Measurements from ENCODE around the gene CLEC4M. TPM values are rescaled to one million over a fixed set of nuclear protein-coding genes. Genes with fewer than 3 reads are reported as not detected.

The CLEC4M gene
- total and polyA plus RNA-seq, 2 of the 8 experiments (the other 6 are each of a cell fraction or from before 2014, with no cell fraction given): not detected

- FAIRE-seq: no peak
Measured at GRCh38 chr19:7795555-7796161, 32.6 kb downstream of the CLEC4M start.

More at GRCh38 chr19:7795555-7796161, 32.6 kb downstream of the CLEC4M start:
- no peak overlapping the region for H2BK20ac ChIP-seq (ENCODE audit: low read length)
- no peaks in the 10 kb centered on the region for H4K20me1 ChIP-seq (replicated peaks in 1 of 2; ENCODE audit: control insufficient read depth in 1 of 2, insufficient read depth in 2 of 2, low read length in 2 of 2)
- H2BK5ac ChIP-seq (ENCODE audit: low read depth, low read length): no peak overlapping the region
- no peak overlapping the region for H2AFZ ChIP-seq (ENCODE audit: low read length)
- TF ChIP-seq YY1 (IDR thresholded peaks at IDR 0.05; ENCODE audit: low read depth, low read length) (no peak), GABPA (IDR thresholded peaks at IDR 0.05; ENCODE audit: borderline replicate concordance, insufficient read depth, low read length) (no peak), TCF12 (IDR thresholded peaks at IDR 0.05; ENCODE audit: low read depth, low read length) (no peak), GTF2F1 (IDR thresholded peaks at IDR 0.05; ENCODE audit: borderline replicate concordance, low read depth, low read length) (no peak), SP4 (IDR thresholded peaks at IDR 0.05; ENCODE audit: low read length) (no peak), ZNF274 (IDR thresholded peaks at IDR 0.05; ENCODE audit: borderline replicate concordance, extremely low read depth, low read length) (no peak), POLR2AphosphoS5 (IDR thresholded peaks at IDR 0.05; ENCODE audit: low read depth, low read length) (no peak), KDM5A (IDR thresholded peaks at IDR 0.05; ENCODE audit: low read length) (no peak), KDM1A (IDR thresholded peaks at IDR 0.05; ENCODE audit: borderline replicate concordance, low read length) (no peak), POLR2A (IDR thresholded peaks at IDR 0.05; ENCODE audit: control extremely low read depth in 1 of 2, low read depth in 2 of 2, low read length in 2 of 2) (no peak), CHD2 (IDR thresholded peaks at IDR 0.05; ENCODE audit: low read length) (no peak), TAF7 (optimal IDR thresholded peaks at IDR 0.05; ENCODE audit: borderline replicate concordance, low read depth, low read length) (no peak), CBX5 (IDR thresholded peaks at IDR 0.05; ENCODE audit: low read depth, low read length) (no peak)
- TF ChIP-seq, protein P1, sequence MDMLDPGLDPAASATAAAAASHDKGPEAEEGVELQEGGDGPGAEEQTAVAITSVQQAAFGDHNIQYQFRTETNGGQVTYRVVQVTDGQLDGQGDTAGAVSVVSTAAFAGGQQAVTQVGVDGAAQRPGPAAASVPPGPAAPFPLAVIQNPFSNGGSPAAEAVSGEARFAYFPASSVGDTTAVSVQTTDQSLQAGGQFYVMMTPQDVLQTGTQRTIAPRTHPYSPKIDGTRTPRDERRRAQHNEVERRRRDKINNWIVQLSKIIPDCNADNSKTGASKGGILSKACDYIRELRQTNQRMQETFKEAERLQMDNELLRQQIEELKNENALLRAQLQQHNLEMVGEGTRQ (IDR thresholded peaks at IDR 0.05; ENCODE audit: low read length): no peak
- no peak overlapping the region for H3K23ac ChIP-seq (ENCODE audit: insufficient read length)
- H2BK15ac ChIP-seq (ENCODE audit: low read length): no peak overlapping the region
- H3K79me1 ChIP-seq (ENCODE audit: low read depth, low read length): no peaks in the 10 kb centered on the region
- H3K36me3 ChIP-seq (ENCODE audit: control insufficient read depth in 2 of 4, insufficient read depth in 4 of 4, low read length in 3 of 4): no peaks in the 10 kb centered on the region
- H3K56ac ChIP-seq (replicated peaks; ENCODE audit: insufficient read length, low read depth, low read length): no peak overlapping the region
- ChIA-PET CTCF (ENCODE audit: partially characterized antibody) (interaction anchor here (0.7 to 1.2 kb wide), 4 partner anchors 12 to 298 kb away, joined by 3 read pairs; a partner anchor contains a TSS), POLR2A (ENCODE audit: partially characterized antibody) (no interaction called here)
- H4K91ac ChIP-seq (replicated peaks; ENCODE audit: insufficient read length, low read length): no peak overlapping the region
- H4K5ac ChIP-seq (ENCODE audit: insufficient read length, low read depth, low read length): no peak overlapping the region
- no peak overlapping the region for H3K4me2 ChIP-seq (ENCODE audit: insufficient read depth in 1 of 2, low read depth in 2 of 2, low read length in 2 of 2)
- no peak overlapping the region for H3K4ac ChIP-seq (replicated peaks; ENCODE audit: insufficient read length, low read depth, low read length)
- 87% methylated on average over 8 of the region's 8 CpGs; no CpG with 5 or more reads in 1 of the 2 experiments for WGBS, 2 experiments (ENCODE audit: extremely low coverage in 1 of 2, insufficient coverage in 1 of 2, insufficient read length in 1 of 2, insufficient replicate concordance in 2 of 2, low coverage in 1 of 2, low lambda C conversion rate in 2 of 2, missing lambda C conversion rate in 1 of 2)
- no peak overlapping the region for H3K18ac ChIP-seq (ENCODE audit: extremely low read depth, low read length)
- no peak overlapping the region for H2BK120ac ChIP-seq (replicated peaks; ENCODE audit: low read depth, low read length)
- H3K79me2 ChIP-seq (ENCODE audit: control insufficient read depth in 1 of 2, insufficient read depth in 2 of 2, low read length in 2 of 2): no peaks in the 10 kb centered on the region
- H3K27ac ChIP-seq (ENCODE audit: low read depth, low read length): no peak overlapping the region
- no peak for DNase-seq (ENCODE audit: low read depth in 1 of 2, low spot score in 2 of 2)
- peaks cover 0 to 3% (median 1%) of the 10 kb centered on the region in 4 experiments; a peak in 2 of 7 replicates for H3K4me1 ChIP-seq (replicated peaks in 1 of 4; ENCODE audit: control insufficient read depth in 3 of 4, insufficient read depth in 4 of 4, low read length in 3 of 4)
- peaks cover 0 to 4% of the 10 kb centered on the region in 2 experiments; a peak in 2 of 4 replicates for H3K9me3 ChIP-seq (ENCODE audit: insufficient read depth in 2 of 2, low read depth in 1 of 2, low read length in 1 of 2)
- H3K23me2 ChIP-seq (ENCODE audit: low read depth, low read length): peaks cover 3% of the 10 kb centered on the region; the same call in 1 of the 2 replicates
- H3K9ac ChIP-seq (replicated peaks in 1 of 4; ENCODE audit: extremely low read depth in 1 of 4, low read depth in 3 of 4, low read length in 3 of 4): no peak overlapping the region
- H2AK5ac ChIP-seq (ENCODE audit: low read depth, low read length): no peak overlapping the region
- H4K8ac ChIP-seq (ENCODE audit: extremely low read depth, insufficient read depth, low read length): no peak overlapping the region
- H3K4me3 ChIP-seq (ENCODE audit: extremely low read depth in 1 of 4, insufficient read depth in 2 of 4, low read depth in 3 of 4, low read length in 4 of 4): no peak overlapping the region
- no peak overlapping the region for H3K14ac ChIP-seq (ENCODE audit: insufficient read length)
- H2BK12ac ChIP-seq (ENCODE audit: low read depth, low read length): no peak overlapping the region
- peaks cover 0 to 2% (median 0%) of the 10 kb centered on the region in 4 experiments; a peak in 2 of 7 replicates for H3K27me3 ChIP-seq (replicated peaks in 1 of 4; ENCODE audit: control insufficient read depth in 3 of 4, extremely low read depth in 1 of 4, insufficient read depth in 3 of 4, low read length in 3 of 4)

Data from H1 (cell line).